VCaP (cell line): ENCODE measurements around the gene TTLL3.

Experiments used
- H3K27ac ChIP-seq: fragments of 450-650 bp; 2 replicates; pipeline ENCODE4 v1.5.1; 2017
- TF ChIP-seq, protein P1 (sequence below): fragments of 450-650 bp; conservative IDR thresholded peaks from 2 replicates; pipeline ENCODE4 v1.5.1; 2017; ENCODE audit warnings: mild to moderate bottlenecking, moderate library complexity

TTLL3 gene

GRCh38 chr3:9809615-9810432 lies at the start of gene TTLL3:
TSS of gene TTLL3 (plus strand) at chr3:9810262. CDS start at chr3:9810662, 400 bp downstream.
- TF ChIP-seq, protein P1, sequence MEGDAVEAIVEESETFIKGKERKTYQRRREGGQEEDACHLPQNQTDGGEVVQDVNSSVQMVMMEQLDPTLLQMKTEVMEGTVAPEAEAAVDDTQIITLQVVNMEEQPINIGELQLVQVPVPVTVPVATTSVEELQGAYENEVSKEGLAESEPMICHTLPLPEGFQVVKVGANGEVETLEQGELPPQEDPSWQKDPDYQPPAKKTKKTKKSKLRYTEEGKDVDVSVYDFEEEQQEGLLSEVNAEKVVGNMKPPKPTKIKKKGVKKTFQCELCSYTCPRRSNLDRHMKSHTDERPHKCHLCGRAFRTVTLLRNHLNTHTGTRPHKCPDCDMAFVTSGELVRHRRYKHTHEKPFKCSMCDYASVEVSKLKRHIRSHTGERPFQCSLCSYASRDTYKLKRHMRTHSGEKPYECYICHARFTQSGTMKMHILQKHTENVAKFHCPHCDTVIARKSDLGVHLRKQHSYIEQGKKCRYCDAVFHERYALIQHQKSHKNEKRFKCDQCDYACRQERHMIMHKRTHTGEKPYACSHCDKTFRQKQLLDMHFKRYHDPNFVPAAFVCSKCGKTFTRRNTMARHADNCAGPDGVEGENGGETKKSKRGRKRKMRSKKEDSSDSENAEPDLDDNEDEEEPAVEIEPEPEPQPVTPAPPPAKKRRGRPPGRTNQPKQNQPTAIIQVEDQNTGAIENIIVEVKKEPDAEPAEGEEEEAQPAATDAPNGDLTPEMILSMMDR: no peak
- H3K27ac ChIP-seq: peak within 1 kb of the TSS; percentile 93

GRCh38 chr3:9760779-9761505 lies 49.1 kb upstream of the TTLL3 start:
- TF ChIP-seq, protein P1: no peak
- no peak overlapping the region for H3K27ac ChIP-seq

DNA sequence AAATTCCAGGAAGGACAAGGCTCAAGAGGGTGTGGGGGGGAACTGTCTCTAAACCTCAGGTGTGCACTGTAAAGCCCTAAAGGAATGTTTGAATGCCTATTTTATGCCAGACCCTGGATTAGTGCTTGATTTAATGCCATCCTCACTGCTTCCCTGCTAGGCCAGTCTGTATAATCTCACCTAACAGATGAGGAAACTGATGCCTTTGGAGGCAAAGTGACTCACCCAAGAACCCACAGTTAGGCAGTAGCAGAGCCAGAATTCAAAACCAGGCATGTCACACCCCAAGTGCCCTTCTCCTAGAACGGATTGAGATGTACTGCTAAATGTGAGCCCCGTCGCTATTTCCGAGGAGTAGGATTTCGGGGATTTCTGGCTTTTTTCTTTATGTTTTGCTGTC lies 48.1 kb upstream of the TTLL3 start:
- H3K27ac ChIP-seq: no peak overlapping the region
- TF ChIP-seq, protein P1: no peak

GRCh38 chr3:9762871-9763270 lies 47.2 kb upstream of the TTLL3 start:
- H3K27ac ChIP-seq: no peak overlapping the region
- TF ChIP-seq, protein P1: no peak

- H3K27ac ChIP-seq: no peak overlapping the region
- TF ChIP-seq, protein P1: no peak
These were observed 44.2 kb upstream of the TTLL3 start for GRCh38 chr3:9765865-9766264.

- no peak overlapping the region for H3K27ac ChIP-seq
- TF ChIP-seq, protein P1: no peak
These were observed 42.6 kb upstream of the TTLL3 start for GRCh38 chr3:9767418-9767817.

GRCh38 chr3:9768141-9768775 lies 41.8 kb upstream of the TTLL3 start:
- H3K27ac ChIP-seq: peak overlapping the region; percentile 89; the same call in 1 of the 2 replicates
- TF ChIP-seq, protein P1: no peak
